H1 (cell line): ENCODE results near the gene ATCAY. TPM values are rescaled to one million over a fixed set of nuclear protein-coding genes. Genes with fewer than 3 reads are reported as not detected.

Experiments used
- CBX8 ChIP-seq: fragments of 300-800, 300-1000 bp; sonication (generic); IDR thresholded peaks from 2 replicates; pipeline ENCODE4 v1.7.1; 2016; ENCODE audit warnings: low read depth, low read length, borderline replicate concordance
- CHD1 ChIP-seq: IDR thresholded peaks from 2 replicates; pipeline ENCODE4 v1.6.1; 2012; ENCODE audit warnings: low read depth, low read length, improper control_type of control experiment
- RAD21 ChIP-seq, 2 experiments: IDR thresholded peaks in 1 of 2; conservative IDR thresholded peaks in 1 of 2; 2 replicates each; pipeline ENCODE4 v1.6.1; 2011; ENCODE audit warnings: low read depth in 2 of 2, low read length in 2 of 2, improper control_type of control experiment in 1 of 2, inconsistent platforms in 1 of 2, mild to moderate bottlenecking in 1 of 2, moderate library complexity in 1 of 2
- RXRA ChIP-seq: IDR thresholded peaks from 2 replicates; pipeline ENCODE4 v1.6.1; 2011; ENCODE audit warnings: low read depth, mild to moderate bottlenecking, low read length, moderate library complexity; ENCODE audit not compliant: insufficient read depth
- SAP30 ChIP-seq: fragments of 300-600 bp; sonication (generic); IDR thresholded peaks from 2 replicates; pipeline ENCODE4 v1.7.1; 2012; ENCODE audit warnings: low read length, moderate library complexity, mild to moderate bottlenecking, inconsistent platforms; ENCODE audit not compliant: insufficient read depth, insufficient replicate concordance
- SIRT6 ChIP-seq: IDR thresholded peaks from one replicate; pipeline ENCODE4 v1.7.1; 2012; ENCODE audit warnings: low read length, inconsistent platforms
- SP1 ChIP-seq: IDR thresholded peaks from 2 replicates; pipeline ENCODE4 v1.6.1; 2011; ENCODE audit warnings: low read depth, low read length
- TAF1 ChIP-seq: IDR thresholded peaks from 2 replicates; pipeline ENCODE4 v1.6.1; 2011; ENCODE audit warnings: mild to moderate bottlenecking, low read depth, low read length
- TEAD4 ChIP-seq: IDR thresholded peaks from 2 replicates; pipeline ENCODE4 v1.6.1; 2012; ENCODE audit warnings: low read depth, low read length, inconsistent platforms, mixed read lengths
- ZNF274 ChIP-seq: IDR thresholded peaks from 2 replicates; pipeline ENCODE4 v1.7.0; 2012; ENCODE audit warnings: low read length, borderline replicate concordance; ENCODE audit errors: extremely low read depth
- polyA plus RNA-seq, 7 experiments: library from polyadenylated mRNA; depleted of rRNA in 3 of 7; stranded (reverse) in 5 of 7; unstranded in 2 of 7; fragments of >200 nt in 5 of 7; fragments of 200-250 nt in 2 of 7; gene quantifications; 1 replicate in 5 of 7; 2 replicates in 1 of 7; 4 replicates in 1 of 7; pipeline versions ENCODE4 v1.2.1 to v1.2.3, GENCODE V29; 2011 to 2013; ENCODE audit warnings: missing spikeins in 2 of 7, mixed read lengths in 2 of 7
- total RNA-seq: library from RNA; stranded (reverse); fragmentation: NEBNext Ultra II Directional; extraction: Animal tissue kit (Norgen Biotek cat#: 25700); gene quantifications from 2 replicates; pipeline ENCODE4 v1.2.1, GENCODE V29; 2021
- TF ChIP-seq, protein P1 (sequence below): IDR thresholded peaks from 2 replicates; pipeline ENCODE4 v1.6.1; 2012; ENCODE audit warnings: inconsistent platforms

ATCAY gene
- total and polyA plus RNA-seq, 2 of the 8 experiments (the other 6 are each of a cell fraction or from before 2014, with no cell fraction given) = 24.4 to 33.8 TPM

DNA sequence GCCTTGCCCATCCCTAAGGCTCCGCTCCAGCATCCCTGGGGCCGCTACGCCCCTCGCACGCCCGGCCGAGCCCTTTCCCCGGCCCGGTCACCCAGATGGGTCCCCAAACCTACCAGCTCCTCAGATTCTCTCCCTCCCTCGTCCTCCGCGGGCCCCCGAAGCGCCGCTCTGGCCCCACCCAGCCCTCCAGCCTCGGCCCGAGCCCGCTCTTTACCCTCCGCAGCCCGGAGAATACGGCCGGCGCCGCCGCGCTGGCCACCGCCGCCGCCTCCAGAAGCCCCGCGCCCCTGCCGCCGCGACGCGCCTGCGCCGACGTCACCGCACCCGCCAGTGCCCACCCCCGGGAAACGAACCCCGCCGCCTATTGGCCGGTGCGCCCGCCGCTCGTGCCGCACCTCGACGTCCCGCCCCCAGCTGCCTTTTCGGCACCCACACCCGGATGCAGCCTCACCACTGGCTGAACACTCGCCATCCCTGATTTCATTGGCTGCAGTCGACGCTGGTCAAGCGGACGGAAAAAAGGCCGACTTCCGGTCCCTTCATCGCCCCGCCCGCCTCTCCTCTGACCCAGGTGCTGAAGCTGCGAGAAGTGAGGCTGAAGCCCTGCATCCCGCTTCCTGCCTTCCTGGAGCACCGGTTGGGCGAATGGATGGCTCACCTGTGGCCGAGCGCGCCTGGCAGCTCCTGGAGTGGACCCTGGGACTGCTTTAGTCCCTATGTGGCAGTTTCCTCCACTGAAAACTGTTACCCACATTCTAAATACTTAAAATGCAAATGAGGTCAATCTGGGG lies 90.5 kb downstream of the ATCAY start, which contains the start of gene DAPK3 (continued):
- no peak for TF ChIP-seq ZNF274
- TF ChIP-seq TEAD4 = peak; percentile 14; the same call in 1 of the 2 replicates
- no peak for TF ChIP-seq RXRA
- TF ChIP-seq CBX8 = no peak
- TF ChIP-seq SP1 = peak; percentile 92
- TF ChIP-seq TAF1 = peak; percentile 79
- TF ChIP-seq SAP30 = peak; percentile 62
- TF ChIP-seq CHD1 = no peak
- TF ChIP-seq SIRT6 = no peak
- TF ChIP-seq RAD21 (IDR thresholded peaks at IDR 0.05 in 1 of 2, conservative IDR thresholded peaks at IDR 0.05 in 1 of 2; ENCODE audit: low read depth in 2 of 2, low read length in 2 of 2) = no peak
- TF ChIP-seq, protein P1, sequence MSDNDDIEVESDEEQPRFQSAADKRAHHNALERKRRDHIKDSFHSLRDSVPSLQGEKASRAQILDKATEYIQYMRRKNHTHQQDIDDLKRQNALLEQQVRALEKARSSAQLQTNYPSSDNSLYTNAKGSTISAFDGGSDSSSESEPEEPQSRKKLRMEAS = no peak
